NCI-H2081 treated with DMSO at 0.1 percent for 48 hours (cell line): Measurements from ENCODE around the gene MACC1.

ENCODE experiments used
- DNase-seq: peaks from one replicate; lab custom pipeline; 2025; lab: John Stamatoyannopoulos, UW

Gene MACC1

GRCh38 chr7:20172736-20173334, 44.3 kb downstream of the MACC1 start:
- DNase-seq, result no peak

DNA sequence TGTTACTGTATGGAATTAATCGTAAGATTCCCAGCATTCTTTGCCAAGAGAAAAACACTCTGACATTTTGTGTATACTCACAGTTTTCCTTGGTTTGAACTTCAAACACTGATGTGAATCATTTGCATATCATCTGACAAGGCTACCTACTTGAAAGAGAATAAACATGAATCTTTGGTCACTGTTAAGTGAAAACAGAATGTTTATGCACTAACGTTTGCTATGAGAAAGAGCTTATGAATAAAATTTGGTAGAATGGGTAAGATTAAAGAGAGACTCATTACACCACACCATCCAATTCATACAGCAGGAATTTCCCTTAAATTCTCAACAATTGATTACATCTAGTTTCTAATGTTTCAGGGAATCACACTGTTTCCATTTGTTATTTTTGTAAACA, 46.6 kb downstream of the MACC1 start:
- no peak for DNase-seq

GRCh38 chr7:20165146-20165510, 52.1 kb downstream of the MACC1 start:
- no peak for DNase-seq

- no peak for DNase-seq
These were observed 52.6 kb downstream of the MACC1 start for GRCh38 chr7:20164425-20165145.

DNA sequence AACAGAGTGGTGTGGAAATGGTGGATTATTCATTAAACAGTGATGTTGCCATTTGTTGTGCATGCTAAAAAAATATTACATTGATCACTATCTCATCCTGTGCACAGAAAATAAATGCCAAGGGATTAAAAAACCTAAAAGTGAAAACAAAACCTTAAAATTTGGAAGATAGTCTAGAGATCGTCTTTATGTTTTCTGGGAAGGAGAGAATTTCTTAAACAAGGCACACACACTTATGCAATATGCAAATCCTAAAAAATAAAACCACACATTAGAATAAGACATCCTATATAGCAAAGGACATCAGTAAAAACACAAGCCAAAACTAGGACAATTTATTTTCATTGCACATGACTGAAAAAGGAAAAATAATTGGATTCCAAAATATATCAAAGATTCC, 54.5 kb downstream of the MACC1 start:
- no peak for DNase-seq

DNA sequence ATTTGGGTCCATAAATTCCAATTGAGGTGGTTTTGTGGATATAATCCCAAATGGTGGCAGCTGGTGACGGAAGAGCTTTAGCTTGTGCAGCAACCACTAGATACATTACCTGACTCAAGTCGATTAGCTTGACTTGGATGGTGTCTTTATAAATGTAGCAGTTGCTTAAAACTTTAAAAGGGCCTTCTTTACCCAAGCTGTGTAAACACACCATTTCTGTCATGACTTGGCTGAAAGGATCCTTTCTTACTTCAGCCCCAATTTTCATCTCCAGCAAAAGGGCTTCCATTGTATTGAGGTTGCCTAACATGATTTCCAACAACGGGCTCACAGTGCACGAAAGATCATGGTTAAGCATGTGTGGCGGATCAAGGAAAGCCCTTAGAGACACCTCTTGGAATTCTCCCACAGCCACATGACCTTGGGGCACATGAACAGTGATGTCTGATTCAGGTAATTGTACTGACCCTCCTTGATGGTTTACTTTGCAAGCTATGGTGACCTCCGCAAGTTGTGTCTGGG, 57.9 kb downstream of the MACC1 start:
- no peak for DNase-seq

DNA sequence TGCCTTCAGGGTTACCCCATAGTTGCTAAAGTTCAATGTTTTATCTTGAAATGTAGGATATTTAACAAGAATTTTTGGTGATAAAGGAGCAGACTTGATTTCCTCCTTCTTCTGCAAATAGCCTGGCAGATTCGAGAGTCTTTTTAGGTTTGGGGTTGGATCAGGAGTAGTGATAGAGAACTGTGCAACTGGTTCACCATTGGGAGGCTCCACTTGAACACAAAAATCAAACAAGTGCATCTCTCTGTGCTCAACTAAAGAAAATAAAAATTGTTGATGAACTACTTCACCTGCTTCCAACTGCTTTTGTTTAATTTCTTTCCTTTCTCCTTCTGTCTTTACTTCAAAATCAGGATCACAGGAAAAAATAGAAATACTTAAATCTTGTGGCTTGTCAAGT, 58.5 kb downstream of the MACC1 start:
- DNase-seq, result no peak

DNA sequence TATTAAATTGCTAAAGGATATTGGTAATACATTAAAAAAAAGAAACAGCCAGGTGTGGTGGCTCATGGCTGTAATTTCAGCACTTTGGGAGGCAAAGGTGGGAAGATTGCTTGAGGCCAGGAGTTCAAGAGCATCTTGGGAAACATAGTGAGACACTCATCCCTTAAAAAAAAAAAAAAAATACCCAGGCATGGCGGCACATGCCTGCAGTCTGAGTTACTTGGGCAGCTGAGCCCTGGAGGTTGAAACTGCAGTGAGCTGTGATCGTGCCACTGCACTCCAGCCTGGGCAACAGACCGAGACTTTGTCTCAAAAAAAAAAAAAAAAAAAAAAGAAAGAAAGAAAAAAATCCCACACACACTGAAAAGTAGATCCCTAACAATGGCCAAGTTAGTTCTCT, 59.7 kb downstream of the MACC1 start:
- no peak for DNase-seq

GRCh38 chr7:20153999-20154398, 63.2 kb downstream of the MACC1 start:
- no peak for DNase-seq

- no peak for DNase-seq
These were observed 63.6 kb downstream of the MACC1 start for GRCh38 chr7:20153567-20153966.

DNA sequence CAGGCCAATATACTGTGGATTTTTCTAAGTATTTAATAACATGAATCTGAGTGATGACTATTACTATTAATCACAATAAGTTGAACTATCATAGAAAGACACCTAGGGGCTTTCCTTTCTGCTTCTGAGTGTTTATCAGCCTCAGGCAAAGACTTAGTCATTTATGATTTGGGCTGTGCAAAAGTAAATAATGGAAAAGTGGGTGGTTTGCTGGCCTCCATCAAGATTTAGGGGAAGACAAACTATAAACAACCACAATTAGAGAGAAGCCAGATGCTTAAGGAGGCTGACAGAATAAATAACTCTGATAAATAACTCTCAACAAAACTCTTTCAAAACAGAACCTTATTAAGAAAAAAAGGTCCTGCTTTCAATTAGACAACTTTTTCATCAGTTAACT, 64.7 kb downstream of the MACC1 start:
- no peak for DNase-seq

DNA sequence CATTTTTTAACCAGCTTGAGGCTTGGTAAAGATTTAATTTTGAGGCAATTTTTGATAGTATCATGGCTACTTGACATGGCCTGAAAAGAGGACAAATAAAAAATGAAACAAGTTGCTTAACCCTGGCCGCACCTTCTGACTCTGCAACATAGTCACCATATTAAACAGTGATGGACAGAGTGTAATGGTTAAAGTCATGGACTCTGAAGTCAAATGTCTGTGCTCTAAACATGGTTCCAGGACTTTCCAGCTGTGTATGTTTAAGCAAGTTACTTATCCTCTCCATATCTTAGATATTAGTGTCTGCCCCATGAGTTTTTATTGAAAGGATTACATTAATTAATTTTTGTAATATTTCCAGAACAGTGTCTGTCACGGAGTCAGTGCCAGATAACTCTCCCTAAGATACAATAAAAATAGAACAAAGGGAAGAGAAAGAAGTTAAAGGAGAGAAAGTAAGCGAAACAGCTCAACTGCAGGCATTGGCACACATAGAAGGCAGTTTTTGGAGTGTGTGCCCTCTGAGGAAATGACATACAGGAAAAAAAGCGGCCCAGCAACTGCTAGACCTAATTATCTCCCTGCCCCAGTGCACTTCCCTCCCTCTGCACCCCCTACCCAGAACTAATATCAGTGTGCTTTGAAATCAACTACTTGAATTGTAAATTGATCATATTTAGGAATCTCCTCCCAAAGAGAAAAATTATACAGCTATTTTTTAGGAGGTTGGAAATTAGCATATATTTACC, 65.3 kb downstream of the MACC1 start:
- no peak for DNase-seq

DNA sequence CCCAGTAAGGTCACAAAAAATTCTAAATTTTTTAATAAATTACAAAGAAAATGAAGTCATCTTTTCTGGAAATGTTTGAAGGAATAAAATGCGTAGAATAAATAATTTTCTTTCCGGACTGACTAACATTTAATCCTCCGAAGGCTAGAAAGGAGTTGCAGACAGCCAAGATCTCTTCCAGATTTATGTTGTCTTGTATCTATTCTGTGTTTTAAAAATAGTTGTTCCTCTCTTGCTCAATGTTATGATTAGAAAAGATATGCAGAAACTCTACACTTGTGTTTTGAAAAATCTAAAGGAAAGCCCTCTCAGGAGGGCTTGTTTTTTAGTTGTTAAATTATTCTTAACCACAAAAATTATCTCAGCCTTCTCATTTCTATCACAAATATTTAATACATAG, 70.7 kb downstream of the MACC1 start:
- no peak for DNase-seq

- no peak for DNase-seq
These were observed 72.4 kb downstream of the MACC1 start for GRCh38 chr7:20144801-20145200.

DNA sequence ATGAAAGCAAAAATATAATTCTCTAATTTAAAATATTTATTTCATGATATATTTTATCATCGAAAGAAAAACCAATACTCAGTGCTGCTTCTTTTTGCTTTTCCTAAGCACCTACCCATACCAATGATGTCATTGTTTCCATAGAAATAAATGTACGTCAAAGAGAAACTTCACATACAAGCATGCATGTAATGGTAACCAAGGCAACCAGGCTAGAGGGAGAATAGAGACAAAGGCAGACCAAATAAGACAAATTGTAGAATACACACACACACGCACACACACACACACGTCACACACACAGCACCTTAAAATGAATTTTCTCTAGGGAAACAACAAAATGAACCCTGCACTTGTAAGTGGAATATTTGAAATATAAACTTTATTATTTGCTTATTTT, 75.5 kb downstream of the MACC1 start:
- DNase-seq, result peak; percentile 91

DNA sequence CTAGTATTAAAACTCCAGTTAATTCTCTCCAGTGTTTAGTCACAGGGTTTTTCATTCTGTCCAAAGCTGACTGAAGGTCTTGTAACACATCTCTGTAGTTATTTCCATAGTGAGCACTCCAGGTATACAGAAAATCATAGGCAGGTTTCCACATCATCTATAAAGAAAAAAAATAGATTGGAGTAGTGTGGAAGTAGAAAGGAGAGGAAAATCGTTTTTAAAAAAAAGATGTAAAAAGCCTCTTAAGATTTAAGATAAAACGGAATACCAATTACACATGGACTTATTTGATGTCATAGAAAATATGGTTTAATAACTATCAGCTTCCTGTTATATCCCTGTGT, 76.2 kb downstream of the MACC1 start:
- no peak for DNase-seq

DNA sequence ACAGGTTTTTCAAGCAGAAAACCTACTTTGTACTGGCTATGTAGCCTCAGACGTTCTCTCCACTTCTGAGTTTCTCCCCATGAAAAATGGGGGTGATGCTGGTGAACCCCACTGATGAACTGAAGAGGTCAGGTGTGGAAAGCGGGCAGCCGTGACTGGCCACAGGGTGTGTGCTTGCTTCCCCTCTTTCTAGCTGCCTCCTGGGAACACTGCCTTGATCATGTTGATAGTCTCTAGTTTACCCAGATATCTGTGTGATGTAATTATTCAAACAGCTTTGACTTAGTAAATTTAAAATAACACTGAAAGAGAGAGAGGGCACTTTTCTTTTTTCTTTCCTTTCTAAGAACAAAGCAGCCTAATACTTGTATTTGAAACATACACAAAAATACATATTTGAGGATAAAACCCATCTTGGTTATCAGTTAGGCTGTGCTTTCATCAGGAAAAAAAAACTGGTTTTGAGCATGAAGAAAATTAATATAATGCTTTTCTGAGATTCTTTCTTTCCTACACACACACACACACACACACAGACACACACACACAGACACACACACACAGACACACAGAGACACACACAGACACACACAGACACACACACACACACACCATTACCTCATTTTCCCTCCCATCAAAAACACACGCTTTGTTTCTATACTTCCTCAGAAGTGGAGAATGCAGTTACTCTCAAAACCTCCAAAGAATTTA, 76.7 kb downstream of the MACC1 start:
- DNase-seq, result no peak

GRCh38 chr7:20136647-20137046, 80.5 kb downstream of the MACC1 start:
- DNase-seq, result no peak

- DNase-seq, result no peak
These were observed 83.4 kb downstream of the MACC1 start for GRCh38 chr7:20133803-20134202.

GRCh38 chr7:20132585-20132984, 84.6 kb downstream of the MACC1 start:
- no peak for DNase-seq

GRCh38 chr7:20131776-20132175, 85.4 kb downstream of the MACC1 start:
- no peak for DNase-seq

DNA sequence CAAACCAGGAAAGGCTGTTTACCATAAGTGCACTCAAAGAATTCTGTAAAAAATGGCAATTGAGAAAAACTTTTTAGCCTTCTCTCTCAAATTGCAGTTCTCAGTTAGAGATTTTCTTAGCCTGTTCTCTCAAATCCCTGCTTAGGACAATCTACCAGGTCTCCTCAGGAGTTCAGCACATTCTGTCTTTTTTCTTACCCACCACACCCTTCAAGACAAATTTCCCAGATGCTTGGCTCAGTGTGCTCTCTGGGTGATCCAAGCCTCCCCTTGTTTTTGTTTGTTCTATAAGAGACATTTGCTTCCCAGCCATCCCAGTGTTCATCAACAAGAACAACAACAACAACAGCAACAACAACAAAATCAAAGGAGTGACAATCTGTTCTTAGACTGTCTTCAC, 87.3 kb downstream of the MACC1 start:
- DNase-seq, result no peak

- no peak for DNase-seq
These were observed 89.2 kb downstream of the MACC1 start for GRCh38 chr7:20128001-20128400.
